IMR-90 (cell line): ENCODE results near the gene TMBIM1. TPM values are rescaled to one million over a fixed set of nuclear protein-coding genes. Genes with fewer than 3 reads are reported as not detected.

Experiments used
- ATAC-seq: fragments of 200-7000 bp; cut with Tn5 transposase; 2 replicates; pipeline ENCODE4 v1.9.1; 2020; ENCODE audit warnings: low read depth, mild to moderate bottlenecking, moderate library complexity
- BruUV-seq: library from RNA; stranded (reverse); fragments of 400-500 nt; replicated peaks from 2 replicates; lab custom pipeline; 2021; lab: Mats Ljungman, UMichigan
- CTCF ChIA-PET: fragments of 300-600 bp; formaldehyde crosslinking; extraction: SDS; loops from one replicate; lab custom pipeline; 2021; ENCODE audit warnings: antibody characterized with exemption; lab: Yijun Ruan, JAX
- POLR2A ChIA-PET: fragments of 300-600 bp; sonication (Branson Sonifier 250); formaldehyde crosslinking; loops from one replicate; lab custom pipeline; 2022; ENCODE audit warnings: antibody characterized with exemption; ENCODE audit not compliant: unreplicated experiment; lab: Charles Lee
- DNase-seq: peaks from one replicate; pipeline ENCODE4 v3.0.0; 2013
- H2AFZ ChIP-seq: replicated peaks from 2 replicates; pipeline ENCODE3; 2013; ENCODE audit warnings: low read length, mild to moderate bottlenecking; ENCODE audit not compliant: poor library complexity
- H2AK5ac ChIP-seq: 2 replicates; pipeline ENCODE4 v1.6.1; 2013; ENCODE audit warnings: low read depth, low read length, inconsistent platforms
- H2AK9ac ChIP-seq: replicated peaks from 2 replicates; pipeline ENCODE3; 2013; ENCODE audit warnings: mild to moderate bottlenecking, low read depth, low read length, moderate library complexity; ENCODE audit not compliant: poor library complexity
- H2BK120ac ChIP-seq: 2 replicates; pipeline ENCODE4 v1.6.1; 2013; ENCODE audit warnings: low read depth, low read length, inconsistent platforms
- H2BK15ac ChIP-seq: 3 replicates; pipeline ENCODE4 v1.6.1; 2013; ENCODE audit warnings: low read depth, low read length, inconsistent platforms
- H2BK20ac ChIP-seq: 2 replicates; pipeline ENCODE4 v1.6.1; 2013; ENCODE audit warnings: low read depth, mild to moderate bottlenecking, inconsistent platforms, low read length, moderate library complexity
- H2BK5ac ChIP-seq: 2 replicates; pipeline ENCODE4 v1.6.1; 2013; ENCODE audit warnings: mild to moderate bottlenecking, low read depth, low read length, inconsistent platforms; ENCODE audit not compliant: poor library complexity, severe bottlenecking
- H3K14ac ChIP-seq: replicated peaks from 2 replicates; pipeline ENCODE4 v1.6.1; 2013; ENCODE audit warnings: low read depth, low read length, inconsistent platforms
- H3K18ac ChIP-seq: 2 replicates; pipeline ENCODE4 v1.6.1; 2013; ENCODE audit warnings: low read depth, low read length, control low read depth
- H3K23ac ChIP-seq: 2 replicates; pipeline ENCODE4 v1.6.1; 2013; ENCODE audit warnings: low read depth, low read length, inconsistent platforms
- H3K27ac ChIP-seq: 2 replicates; pipeline ENCODE4 v1.5.1; 2013; ENCODE audit warnings: mild to moderate bottlenecking, control low read depth, low read length; ENCODE audit not compliant: insufficient read depth
- H3K27me3 ChIP-seq: 2 replicates; pipeline ENCODE4 v1.6.1; 2013; ENCODE audit warnings: low read length; ENCODE audit not compliant: control insufficient read depth, insufficient read depth
- H3K36me3 ChIP-seq: 2 replicates; pipeline ENCODE4 v1.6.1; 2013; ENCODE audit warnings: low read length, mixed read lengths; ENCODE audit not compliant: control insufficient read depth, insufficient read depth
- H3K4ac ChIP-seq: 2 replicates; pipeline ENCODE4 v1.6.1; 2013; ENCODE audit warnings: low read depth, low read length, inconsistent platforms
- H3K4me1 ChIP-seq: 2 replicates; pipeline ENCODE4 v1.6.1; 2013; ENCODE audit warnings: low read length, mixed read lengths; ENCODE audit not compliant: control insufficient read depth, insufficient read depth
- H3K4me2 ChIP-seq: 2 replicates; pipeline ENCODE4 v1.6.1; 2013; ENCODE audit warnings: low read depth, mild to moderate bottlenecking, control low read depth, low read length, moderate library complexity
- H3K4me3 ChIP-seq: 2 replicates; pipeline ENCODE4 v1.5.1; 2013; ENCODE audit warnings: low read depth, mild to moderate bottlenecking, control low read depth, low read length, moderate library complexity; ENCODE audit not compliant: insufficient read depth
- H3K56ac ChIP-seq: 2 replicates; pipeline ENCODE4 v1.6.1; 2013; ENCODE audit warnings: low read length, inconsistent platforms; ENCODE audit not compliant: insufficient read depth; ENCODE audit errors: extremely low read depth
- H3K79me1 ChIP-seq, 2 experiments: 2 replicates each; pipeline ENCODE4 v1.6.1; 2013; ENCODE audit warnings: low read length in 2 of 2, inconsistent platforms in 1 of 2, low read depth in 1 of 2
- H3K9ac ChIP-seq: 2 replicates; pipeline ENCODE4 v1.6.1; 2013; ENCODE audit warnings: low read depth, low read length, control low read depth
- H3K9me1 ChIP-seq: 2 replicates; pipeline ENCODE4 v1.6.1; 2013; ENCODE audit warnings: low read length, inconsistent platforms; ENCODE audit not compliant: insufficient read depth
- H3K9me3 ChIP-seq: 2 replicates; pipeline ENCODE4 v1.6.1; 2013; ENCODE audit warnings: low read length; ENCODE audit not compliant: control insufficient read depth, insufficient read depth
- H4K20me1 ChIP-seq: 2 replicates; pipeline ENCODE4 v1.6.1; 2013; ENCODE audit warnings: low read length, inconsistent platforms; ENCODE audit not compliant: insufficient read depth
- H4K5ac ChIP-seq: 2 replicates; pipeline ENCODE4 v1.6.1; 2013; ENCODE audit warnings: mild to moderate bottlenecking, low read depth, low read length, control low read depth
- H4K8ac ChIP-seq, 2 experiments: 2 replicates each; pipeline ENCODE4 v1.6.1; 2013; ENCODE audit warnings: low read depth in 2 of 2, low read length in 2 of 2, control low read depth in 1 of 2, inconsistent platforms in 1 of 2
- H4K91ac ChIP-seq: 2 replicates; pipeline ENCODE4 v1.6.1; 2013; ENCODE audit warnings: low read depth, low read length, inconsistent platforms; ENCODE audit not compliant: insufficient read depth
- CEBPB ChIP-seq: IDR thresholded peaks from 2 replicates; pipeline ENCODE4 v1.6.1; 2012; ENCODE audit warnings: low read depth, low read length, improper control_type of control experiment
- CHD1 ChIP-seq: IDR thresholded peaks from 2 replicates; pipeline ENCODE4 v1.6.1; 2012; ENCODE audit warnings: low read depth, low read length, improper control_type of control experiment
- CTCF ChIP-seq: conservative IDR thresholded peaks from 2 replicates; pipeline ENCODE4 v1.5.1; 2012; ENCODE audit warnings: mild to moderate bottlenecking, low read depth, low read length, improper control_type of control experiment
- ELK1 ChIP-seq: fragments of 150-350 bp; IDR thresholded peaks from 2 replicates; pipeline ENCODE4 v1.6.1; 2016; ENCODE audit warnings: low read depth, mild to moderate bottlenecking, low read length, moderate library complexity, borderline replicate concordance
- MAZ ChIP-seq: IDR thresholded peaks from 2 replicates; pipeline ENCODE4 v1.6.1; 2012; ENCODE audit warnings: low read depth, mild to moderate bottlenecking, low read length, improper control_type of control experiment, moderate library complexity, borderline replicate concordance
- MXI1 ChIP-seq: IDR thresholded peaks from 2 replicates; pipeline ENCODE4 v1.6.1; 2012; ENCODE audit warnings: low read depth, mild to moderate bottlenecking, low read length, moderate library complexity, borderline replicate concordance
- NFE2L2 ChIP-seq: fragments of 150-350 bp; IDR thresholded peaks from 2 replicates; pipeline ENCODE4 v1.6.1; 2016; ENCODE audit warnings: low read depth, mild to moderate bottlenecking, low read length
- RAD21 ChIP-seq: IDR thresholded peaks from 2 replicates; pipeline ENCODE4 v1.6.1; 2012; ENCODE audit warnings: low read length, improper control_type of control experiment
- RCOR1 ChIP-seq: IDR thresholded peaks from 2 replicates; pipeline ENCODE4 v1.6.1; 2012; ENCODE audit warnings: mild to moderate bottlenecking, low read length, improper control_type of control experiment; ENCODE audit not compliant: insufficient replicate concordance
- WGBS, 2 experiments: methylation state at CpG; one replicate each; pipeline versions ENCODE4 v1.1.5 to v1.1.7; 2013; ENCODE audit warnings: missing lambda C conversion rate in 2 of 2; ENCODE audit not compliant: insufficient read length in 1 of 2; ENCODE audit errors: extremely low coverage in 2 of 2; 5-methylcytosine and 5-hydroxymethylcytosine counted together
- dilution Hi-C: fragments of 300-500 bp; cut with HindIII; formaldehyde crosslinking; loops from one replicate; pipeline ENCODE4 v1.14.3; 2018; ENCODE audit warnings: low sequenced_read_pairs; ENCODE audit not compliant: unreplicated experiment
- in situ Hi-C: fragments of 300-500 bp; cut with MboI; formaldehyde crosslinking; loops from 3 replicates; pipeline ENCODE4 v1.14.3; 2019; ENCODE audit warnings: low sequenced_read_pairs, inconsistent platforms, mixed read lengths
- intact Hi-C: fragments of 100-400 bp; cut with micrococcal nuclease; formaldehyde crosslinking; loops from 2 replicates; pipeline ENCODE4 v1.10.0; 2022
- polyA plus RNA-seq, 3 experiments: library from polyadenylated mRNA; depleted of rRNA; stranded (reverse); fragments of >200 nt; gene quantifications; 2 replicates each; pipeline ENCODE4 v1.2.3, GENCODE V29; 2012; ENCODE audit warnings: low replicate concordance in 1 of 3
- total RNA-seq: library from RNA; depleted of rRNA; stranded (reverse); fragments of >200 nt; gene quantifications from 2 replicates; pipeline ENCODE4 v1.2.3, GENCODE V29; 2012

TMBIM1 gene
- total and polyA plus RNA-seq, 2 of the 4 experiments (the other 2 are of a cell fraction), result 84.6 to 102 TPM

- Histone ChIP-seq H3K4me1 (peaks cover 7% of the 10 kb centered on the region), H3K4me3 (no peak overlapping the region), H3K9me3 (no peaks in the 10 kb centered on the region), H2AK5ac (no peak overlapping the region), H2AFZ (no peak overlapping the region), H4K20me1 (no peaks in the 10 kb centered on the region), H2BK15ac (no peak overlapping the region), H2AK9ac (peak overlapping the region; percentile 35), H3K18ac (no peak overlapping the region), H2BK20ac (no peak overlapping the region), H3K14ac (no peak overlapping the region), H3K79me1 (no peaks in the 10 kb centered on the region), H4K8ac (no peak overlapping the region), H3K36me3 (no peaks in the 10 kb centered on the region; the same call in 1 of the 2 replicates), H3K23ac (no peak overlapping the region), H3K4me2 (no peak overlapping the region), H4K91ac (no peak overlapping the region), H3K27ac (no peak overlapping the region), H3K27me3 (no peaks in the 10 kb centered on the region), H3K9ac (no peak overlapping the region), H3K4ac (no peak overlapping the region), H3K56ac (no peak overlapping the region), H3K9me1 (peaks cover 10% of the 10 kb centered on the region), H4K5ac (no peak overlapping the region), H2BK120ac (no peak overlapping the region), H2BK5ac (no peak overlapping the region)
- TF ChIP-seq NFE2L2, result no peak
- TF ChIP-seq MXI1, result no peak
- TF ChIP-seq CEBPB, result no peak
- TF ChIP-seq ELK1, result no peak
- no peak for TF ChIP-seq MAZ
- TF ChIP-seq RCOR1, result no peak
- TF ChIP-seq CTCF, result no peak
- TF ChIP-seq RAD21, result no peak
- TF ChIP-seq CHD1, result no peak
- in situ Hi-C loops, result no loop called here
- ChIA-PET CTCF (no interaction called here), POLR2A (no interaction called here)
- BruUV-seq, result no TSS peak
- DNase-seq (no peak), ATAC-seq (no peak)
- dilution Hi-C loops, result no loop called here
- intact Hi-C loops, result no loop called here
- WGBS, 2 experiments, result no CpG with 5 or more reads among the region's 8 CpGs
These were observed 37.7 kb upstream of the TMBIM1 start for GRCh38 chr2:218329826-218330593.
